Mesenchymal stem cell (in vitro differentiated cells and primary cell): Measurements from ENCODE around the gene TK1.

Experiments used
- DNase-seq: peaks from one replicate; pipeline ENCODE4 v3.0.0-alpha.2; 2013
- H2AFZ ChIP-seq: one replicate; pipeline ENCODE4 v1.6.1; 2013; ENCODE audit warnings: low read depth, mild to moderate bottlenecking, control low read depth, inconsistent platforms, low read length, moderate library complexity
- H2AK5ac ChIP-seq: 2 replicates; pipeline ENCODE4 v1.6.1; 2013; ENCODE audit warnings: low read length, moderate library complexity, mild to moderate bottlenecking, inconsistent platforms; ENCODE audit not compliant: severe bottlenecking
- H2BK120ac ChIP-seq: one replicate; pipeline ENCODE4 v1.6.1; 2013; ENCODE audit warnings: low read depth, mild to moderate bottlenecking, inconsistent platforms, low read length, moderate library complexity
- H2BK12ac ChIP-seq, 2 experiments: one replicate each; pipeline ENCODE4 v1.6.1; 2013; ENCODE audit warnings: inconsistent platforms in 2 of 2, low read length in 2 of 2, mild to moderate bottlenecking in 2 of 2, moderate library complexity in 2 of 2, control low read depth in 1 of 2
- H2BK15ac ChIP-seq: one replicate; pipeline ENCODE4 v1.6.1; 2013; ENCODE audit warnings: mild to moderate bottlenecking, low read depth, inconsistent platforms; ENCODE audit not compliant: poor library complexity, severe bottlenecking
- H2BK5ac ChIP-seq: 2 replicates; pipeline ENCODE4 v1.6.1; 2013; ENCODE audit warnings: low read depth, mild to moderate bottlenecking, low read length, control low read depth, inconsistent platforms; ENCODE audit not compliant: poor library complexity, severe bottlenecking
- H3K14ac ChIP-seq, 2 experiments: one replicate each; pipeline ENCODE4 v1.6.1; 2013; ENCODE audit warnings: inconsistent platforms in 2 of 2, low read length in 2 of 2, control low read depth in 1 of 2, mild to moderate bottlenecking in 1 of 2, moderate library complexity in 1 of 2
- H3K18ac ChIP-seq, 2 experiments: one replicate each; pipeline ENCODE4 v1.6.1; 2013; ENCODE audit warnings: inconsistent platforms in 2 of 2, low read length in 2 of 2, control low read depth in 1 of 2, low read depth in 1 of 2, mild to moderate bottlenecking in 1 of 2
- H3K23ac ChIP-seq, 2 experiments: one replicate each; pipeline ENCODE4 v1.6.1; 2013; ENCODE audit warnings: inconsistent platforms in 2 of 2, low read length in 2 of 2, mild to moderate bottlenecking in 2 of 2, moderate library complexity in 2 of 2, control low read depth in 1 of 2
- H3K27ac ChIP-seq: 2 replicates; pipeline ENCODE4 v1.5.1; 2013; ENCODE audit warnings: mild to moderate bottlenecking, moderate library complexity, low read length, control low read depth, inconsistent platforms; ENCODE audit not compliant: poor library complexity, severe bottlenecking
- H3K27me3 ChIP-seq, 2 experiments: 2 replicates each; pipeline versions ENCODE4 v1.6.1 to v1.7.0; 2013; ENCODE audit warnings: low read length in 2 of 2, mild to moderate bottlenecking in 2 of 2, moderate library complexity in 2 of 2, control low read depth in 1 of 2, inconsistent platforms in 1 of 2; ENCODE audit not compliant: control insufficient read depth in 1 of 2, insufficient read depth in 1 of 2
- H3K36me3 ChIP-seq, 2 experiments: 2 replicates each; pipeline versions ENCODE4 v1.6.1 to v1.7.0; 2013; ENCODE audit warnings: low read length in 2 of 2, control low read depth in 1 of 2, inconsistent platforms in 1 of 2, low read depth in 1 of 2, mild to moderate bottlenecking in 1 of 2; ENCODE audit not compliant: insufficient read depth in 2 of 2, control insufficient read depth in 1 of 2
- H3K4ac ChIP-seq, 2 experiments: one replicate each; pipeline ENCODE4 v1.6.1; 2013; ENCODE audit warnings: inconsistent platforms in 2 of 2, low read length in 2 of 2, mild to moderate bottlenecking in 2 of 2, moderate library complexity in 2 of 2, control low read depth in 1 of 2, low read depth in 1 of 2
- H3K4me1 ChIP-seq: 2 replicates; pipeline ENCODE4 v1.6.1; 2013; ENCODE audit warnings: low read depth, low read length, control low read depth; ENCODE audit not compliant: control insufficient read depth, insufficient read depth
- H3K4me2 ChIP-seq: 2 replicates; pipeline ENCODE4 v1.6.1; 2013; ENCODE audit warnings: low read length, mild to moderate bottlenecking, inconsistent platforms; ENCODE audit not compliant: poor library complexity, severe bottlenecking
- H3K4me3 ChIP-seq, 2 experiments: 2 replicates each; pipeline versions ENCODE4 v1.5.1 to v1.7.0; 2013; ENCODE audit warnings: low read length in 2 of 2, mild to moderate bottlenecking in 2 of 2, control low read depth in 1 of 2, low read depth in 1 of 2; ENCODE audit not compliant: insufficient read depth in 1 of 2
- H3K79me1 ChIP-seq: replicated peaks from 2 replicates; pipeline ENCODE4 v1.6.1; 2013; ENCODE audit warnings: mild to moderate bottlenecking, control low read depth, low read length, inconsistent platforms; ENCODE audit not compliant: poor library complexity, severe bottlenecking
- H3K9ac ChIP-seq: 2 replicates; pipeline ENCODE4 v1.7.0; 2013; ENCODE audit warnings: mild to moderate bottlenecking, low read length, moderate library complexity
- H3K9me3 ChIP-seq: 2 replicates; pipeline ENCODE4 v1.7.0; 2013; ENCODE audit warnings: mild to moderate bottlenecking, low read length; ENCODE audit not compliant: control insufficient read depth
- H4K8ac ChIP-seq: one replicate; pipeline ENCODE4 v1.6.1; 2013; ENCODE audit warnings: inconsistent platforms, mild to moderate bottlenecking, low read length, moderate library complexity
- H4K91ac ChIP-seq: one replicate; pipeline ENCODE4 v1.6.1; 2013; ENCODE audit warnings: mild to moderate bottlenecking, low read length, inconsistent platforms
- WGBS: methylation state at CpG from one replicate; pipeline ENCODE4 v1.1.7; 2013; ENCODE audit warnings: mixed read lengths; 5-methylcytosine and 5-hydroxymethylcytosine counted together

TK1 gene

DNA sequence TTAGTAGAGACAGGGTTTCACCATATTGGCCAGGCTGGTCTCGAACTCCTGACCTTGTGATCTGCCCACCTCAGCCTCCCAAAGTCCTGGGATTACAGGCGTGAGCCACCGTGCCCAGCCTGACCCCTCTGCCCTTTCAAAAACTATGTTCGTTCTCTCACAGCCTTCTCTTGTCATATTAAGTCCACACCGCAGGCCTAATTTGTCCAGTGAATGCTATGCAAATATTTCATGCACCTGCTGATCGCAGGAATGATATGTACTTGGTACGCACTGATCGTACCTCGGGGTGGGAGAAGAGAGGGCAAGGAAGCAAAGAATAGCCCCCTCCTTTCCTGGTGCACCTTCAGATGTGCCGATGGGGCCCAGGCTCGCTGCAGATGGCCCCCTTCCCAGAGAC, 24.2 kb upstream of the TK1 start:
- Histone ChIP-seq H3K4me1 (peaks cover 8% of the 10 kb centered on the region), H3K4me3 (no peak overlapping the region), H3K4me2 (no peak overlapping the region), H3K9ac (no peak overlapping the region), H4K91ac (no peak overlapping the region), H3K36me3 (peaks cover 0 to 7% of the 10 kb centered on the region in 2 experiments), H3K23ac (no peak overlapping the region), H3K18ac (no peak overlapping the region), H4K8ac (no peak overlapping the region), H2BK120ac (no peak overlapping the region), H3K27me3 (no peaks in the 10 kb centered on the region), H3K79me1 (peaks cover 5% of the 10 kb centered on the region), H2BK15ac (no peak overlapping the region), H3K27ac (no peak overlapping the region), H2BK5ac (no peak overlapping the region), H2AK5ac (no peak overlapping the region), H3K4ac (no peak overlapping the region), H2BK12ac (no peak overlapping the region), H3K9me3 (no peaks in the 10 kb centered on the region), H3K14ac (no peak overlapping the region), H2AFZ (no peak overlapping the region)
- 93% methylated on average over 11 of the region's 11 CpGs for WGBS
- DNase-seq, result no peak

DNA sequence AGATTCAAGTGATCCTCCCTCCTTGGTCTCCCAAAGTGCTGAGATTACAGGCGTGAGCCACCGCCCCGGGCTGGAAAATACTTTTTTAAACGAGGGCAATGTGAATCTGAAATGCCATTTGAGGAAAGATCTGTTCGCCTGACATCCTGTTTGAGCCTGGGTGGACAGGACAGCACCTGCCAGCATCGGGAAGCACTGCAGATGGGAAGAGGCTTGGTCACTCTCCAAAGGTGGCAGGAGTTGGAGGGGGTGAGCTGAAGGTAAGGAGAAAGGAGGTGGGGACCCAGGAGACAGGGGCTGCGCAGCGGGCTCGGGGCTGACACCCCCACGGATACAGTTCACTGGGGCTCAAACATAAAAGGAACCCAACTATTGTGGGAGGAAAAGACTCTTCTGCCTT, 23.3 kb upstream of the TK1 start:
- Histone ChIP-seq H3K23ac (no peak overlapping the region), H2BK12ac (no peak overlapping the region), H3K9me3 (no peaks in the 10 kb centered on the region), H3K27ac (no peak overlapping the region), H2BK5ac (no peak overlapping the region), H3K4me2 (no peak overlapping the region), H3K9ac (no peak overlapping the region), H3K27me3 (no peaks in the 10 kb centered on the region), H4K8ac (no peak overlapping the region), H2BK15ac (no peak overlapping the region), H3K18ac (no peak overlapping the region), H2AFZ (no peak overlapping the region), H3K4me1 (peaks cover 8% of the 10 kb centered on the region), H3K4ac (no peak overlapping the region), H3K36me3 (peaks cover 0 to 17% of the 10 kb centered on the region in 2 experiments), H2BK120ac (no peak overlapping the region), H2AK5ac (no peak overlapping the region), H3K4me3 (no peak overlapping the region), H3K79me1 (peaks cover 5% of the 10 kb centered on the region), H4K91ac (no peak overlapping the region), H3K14ac (no peak overlapping the region)
- no peak for DNase-seq
- WGBS, result 89% methylated on average over 7 of the region's 10 CpGs

DNA sequence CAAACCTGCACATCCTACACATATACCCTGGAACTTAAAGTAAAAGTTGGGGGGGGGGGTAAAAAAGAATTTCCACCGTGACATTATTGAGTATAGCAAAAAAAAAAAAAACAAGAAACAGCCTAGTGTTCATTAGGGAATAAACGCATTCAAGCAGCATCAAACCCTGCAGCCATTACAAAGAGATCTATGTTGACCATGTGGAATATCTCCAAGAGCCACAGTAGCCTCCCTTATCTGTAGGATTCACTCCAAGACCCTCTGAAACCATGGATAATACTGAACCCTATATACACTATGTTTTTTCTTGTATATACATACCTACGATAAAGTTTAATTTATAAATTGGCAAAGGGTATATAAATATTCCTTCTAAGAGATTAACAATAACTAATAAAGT, 21.6 kb upstream of the TK1 start:
- Histone ChIP-seq H3K18ac (no peak overlapping the region), H2BK5ac (no peak overlapping the region)

DNA sequence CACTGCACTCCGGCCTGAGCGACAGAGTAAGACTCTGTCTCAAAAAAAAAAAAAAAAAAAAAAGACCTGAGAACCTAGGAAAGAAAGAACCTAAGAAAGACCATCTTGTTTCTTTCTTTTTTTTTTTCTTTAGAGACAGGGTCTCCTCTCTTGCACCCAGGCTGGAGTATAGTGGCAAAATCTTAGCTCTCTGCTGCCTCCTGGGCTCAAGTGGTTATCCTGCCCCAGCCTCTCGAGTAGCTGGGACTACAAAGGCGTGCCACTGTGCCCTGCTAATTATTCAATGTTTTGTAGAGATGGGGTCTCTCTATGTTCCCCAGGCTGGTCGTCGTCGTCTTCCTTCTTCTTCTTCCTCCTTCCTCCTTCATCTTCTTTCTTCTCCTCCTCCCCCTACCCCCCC, 19.4 kb upstream of the TK1 start:
- H2BK12ac ChIP-seq, result no peak overlapping the region
- DNase-seq, result no peak
- H3K9me3 ChIP-seq, result no peaks in the 10 kb centered on the region
- no peak overlapping the region for H3K18ac ChIP-seq
- no peak overlapping the region for H3K23ac ChIP-seq
- H3K9ac ChIP-seq, result no peak overlapping the region
- H3K4me2 ChIP-seq, result no peak overlapping the region
- H3K4ac ChIP-seq, result no peak overlapping the region
- no peak overlapping the region for H2AK5ac ChIP-seq
- H4K91ac ChIP-seq, result no peak overlapping the region
- 94% methylated on average over 7 of the region's 7 CpGs for WGBS
- no peak overlapping the region for H3K4me3 ChIP-seq
- H3K14ac ChIP-seq, result no peak overlapping the region
- no peak overlapping the region for H2AFZ ChIP-seq
- no peaks in the 10 kb centered on the region for H3K79me1 ChIP-seq
- no peak overlapping the region for H2BK120ac ChIP-seq
- no peak overlapping the region for H4K8ac ChIP-seq
- no peak overlapping the region for H2BK15ac ChIP-seq
- no peak overlapping the region for H2BK5ac ChIP-seq
- H3K4me1 ChIP-seq, result no peaks in the 10 kb centered on the region
- peaks cover 0 to 32% of the 10 kb centered on the region in 2 experiments for H3K36me3 ChIP-seq
- H3K27me3 ChIP-seq, result no peaks in the 10 kb centered on the region
- no peak overlapping the region for H3K27ac ChIP-seq

More for the DNA sequence above, 21.6 kb upstream of the TK1 start:
- Histone ChIP-seq H4K91ac (no peak overlapping the region), H3K23ac (no peak overlapping the region), H3K27ac (no peak overlapping the region), H2BK120ac (no peak overlapping the region), H3K9me3 (no peaks in the 10 kb centered on the region), H2BK12ac (no peak overlapping the region), H2AK5ac (no peak overlapping the region), H3K79me1 (no peaks in the 10 kb centered on the region), H3K27me3 (no peaks in the 10 kb centered on the region), H3K4me1 (no peaks in the 10 kb centered on the region), H3K4ac (no peak overlapping the region), H3K14ac (no peak overlapping the region), H3K4me2 (no peak overlapping the region), H2AFZ (no peak overlapping the region), H3K9ac (no peak overlapping the region), H3K36me3 (peaks cover 0 to 28% of the 10 kb centered on the region in 2 experiments), H2BK15ac (no peak overlapping the region), H3K4me3 (no peak overlapping the region), H4K8ac (no peak overlapping the region)
- WGBS, result 100% methylated on average over 1 of the region's 3 CpGs
- no peak for DNase-seq
